Hepatocyte (in vitro differentiated cells): ENCODE measurements around the gene SLC45A3. TPM values are rescaled to one million over a fixed set of nuclear protein-coding genes. Genes with fewer than 3 reads are reported as not detected.

Experiments
- DNase-seq: peaks from one replicate; pipeline ENCODE4 v3.0.0-alpha.2; 2016; ENCODE audit warnings: low spot score
- H2AFZ ChIP-seq: fragments of 200-600 bp; sonication (generic); 2 replicates; pipeline ENCODE4 v1.6.0; 2016; ENCODE audit warnings: antibody characterized with exemption, mild to moderate bottlenecking
- H3K27ac ChIP-seq: fragments of 200-600 bp; sonication (generic); 2 replicates; pipeline ENCODE4 v1.5.1; 2016; ENCODE audit warnings: mild to moderate bottlenecking
- H3K27me3 ChIP-seq: fragments of 200-600 bp; sonication (generic); 2 replicates; pipeline ENCODE4 v1.6.1; 2016
- H3K36me3 ChIP-seq: fragments of 200-600 bp; sonication (generic); replicated peaks from 2 replicates; pipeline ENCODE4 v1.5.1; 2016; ENCODE audit warnings: low read depth; ENCODE audit not compliant: insufficient read depth
- H3K4me1 ChIP-seq: fragments of 200-600 bp; sonication (generic); 2 replicates; pipeline ENCODE4 v1.5.1; 2016; ENCODE audit warnings: mild to moderate bottlenecking, moderate library complexity; ENCODE audit not compliant: insufficient read depth
- H3K4me2 ChIP-seq: fragments of 200-600 bp; sonication (generic); 2 replicates; pipeline ENCODE4 v1.6.0; 2016
- H3K4me3 ChIP-seq: fragments of 200-600 bp; sonication (generic); 2 replicates; pipeline ENCODE4 v1.5.1; 2016; ENCODE audit warnings: mild to moderate bottlenecking
- H3K79me2 ChIP-seq: fragments of 200-600 bp; sonication (generic); 2 replicates; pipeline ENCODE4 v1.6.0; 2017; ENCODE audit warnings: mild to moderate bottlenecking
- H3K9me2 ChIP-seq: fragments of 200-600 bp; sonication (generic); replicated peaks from 2 replicates; pipeline ENCODE4 v1.6.0; 2017; ENCODE audit warnings: mild to moderate bottlenecking; ENCODE audit not compliant: insufficient read depth
- H3K9me3 ChIP-seq: fragments of 200-600 bp; sonication (generic); 2 replicates; pipeline ENCODE4 v1.5.1; 2016; ENCODE audit warnings: low read depth, mild to moderate bottlenecking
- H4K20me1 ChIP-seq: fragments of 200-600 bp; sonication (generic); 2 replicates; pipeline ENCODE4 v1.6.0; 2016; ENCODE audit warnings: mild to moderate bottlenecking; ENCODE audit not compliant: insufficient read depth, poor library complexity, severe bottlenecking
- EZH2 ChIP-seq: fragments of 200-600 bp; sonication (generic); IDR thresholded peaks from 2 replicates; pipeline ENCODE4 v1.6.1; 2016; ENCODE audit warnings: antibody characterized with exemption, mild to moderate bottlenecking, borderline replicate concordance
- EZH2phosphoT487 ChIP-seq: fragments of 200-600 bp; sonication (generic); IDR thresholded peaks from one replicate; pipeline ENCODE4 v1.6.1; 2018; ENCODE audit warnings: antibody characterized with exemption, mild to moderate bottlenecking, low read depth, moderate library complexity; ENCODE audit not compliant: unreplicated experiment, severe bottlenecking
- WGBS: methylation state at CpG from one replicate; pipeline ENCODE4 v1.1.6; 2016; ENCODE audit warnings: low lambda C conversion rate; ENCODE audit errors: missing lambda C conversion rate; 5-methylcytosine and 5-hydroxymethylcytosine counted together
- polyA plus RNA-seq: library from polyadenylated mRNA; unstranded; fragments of >200 nt; fragmentation: Nextera tagmentation; extraction: Ambion mirVana; gene quantifications from 2 replicates; pipeline ENCODE4 v1.2.1, GENCODE V29; 2016
- total RNA-seq: library from RNA; depleted of rRNA; stranded (reverse); fragments of >200 nt; gene quantifications from 2 replicates; pipeline ENCODE4 v1.2.3, GENCODE V29; 2014
- TF ChIP-seq, protein P1 (sequence below): fragments of 200-600 bp; sonication (generic); IDR thresholded peaks from 2 replicates; pipeline ENCODE4 v1.5.1; 2016; ENCODE audit warnings: antibody characterized with exemption, mild to moderate bottlenecking; ENCODE audit not compliant: poor library complexity

SLC45A3 gene
- total and polyA plus RNA-seq, 2 experiments from 2014 or later = 4.6 to 12.2 TPM

GRCh38 chr1:205709059-205709398, 28.7 kb upstream of the SLC45A3 start:
- 63% methylated on average over 4 of the region's 4 CpGs for WGBS
- no peaks in the 10 kb centered on the region for H3K27me3 ChIP-seq
- H3K79me2 ChIP-seq = no peaks in the 10 kb centered on the region
- H2AFZ ChIP-seq = no peak overlapping the region
- no peak overlapping the region for H3K4me2 ChIP-seq
- no peak for DNase-seq
- H3K4me3 ChIP-seq = no peak overlapping the region
- H3K27ac ChIP-seq = no peak overlapping the region
- no peaks in the 10 kb centered on the region for H3K9me3 ChIP-seq
- TF ChIP-seq, protein P1, sequence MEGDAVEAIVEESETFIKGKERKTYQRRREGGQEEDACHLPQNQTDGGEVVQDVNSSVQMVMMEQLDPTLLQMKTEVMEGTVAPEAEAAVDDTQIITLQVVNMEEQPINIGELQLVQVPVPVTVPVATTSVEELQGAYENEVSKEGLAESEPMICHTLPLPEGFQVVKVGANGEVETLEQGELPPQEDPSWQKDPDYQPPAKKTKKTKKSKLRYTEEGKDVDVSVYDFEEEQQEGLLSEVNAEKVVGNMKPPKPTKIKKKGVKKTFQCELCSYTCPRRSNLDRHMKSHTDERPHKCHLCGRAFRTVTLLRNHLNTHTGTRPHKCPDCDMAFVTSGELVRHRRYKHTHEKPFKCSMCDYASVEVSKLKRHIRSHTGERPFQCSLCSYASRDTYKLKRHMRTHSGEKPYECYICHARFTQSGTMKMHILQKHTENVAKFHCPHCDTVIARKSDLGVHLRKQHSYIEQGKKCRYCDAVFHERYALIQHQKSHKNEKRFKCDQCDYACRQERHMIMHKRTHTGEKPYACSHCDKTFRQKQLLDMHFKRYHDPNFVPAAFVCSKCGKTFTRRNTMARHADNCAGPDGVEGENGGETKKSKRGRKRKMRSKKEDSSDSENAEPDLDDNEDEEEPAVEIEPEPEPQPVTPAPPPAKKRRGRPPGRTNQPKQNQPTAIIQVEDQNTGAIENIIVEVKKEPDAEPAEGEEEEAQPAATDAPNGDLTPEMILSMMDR = no peak
- TF ChIP-seq EZH2phosphoT487 (no peak), EZH2 (no peak)
- no peaks in the 10 kb centered on the region for H4K20me1 ChIP-seq
- H3K36me3 ChIP-seq = no peaks in the 10 kb centered on the region
- H3K9me2 ChIP-seq = no peaks in the 10 kb centered on the region
- peaks cover 38% of the 10 kb centered on the region for H3K4me1 ChIP-seq

DNA sequence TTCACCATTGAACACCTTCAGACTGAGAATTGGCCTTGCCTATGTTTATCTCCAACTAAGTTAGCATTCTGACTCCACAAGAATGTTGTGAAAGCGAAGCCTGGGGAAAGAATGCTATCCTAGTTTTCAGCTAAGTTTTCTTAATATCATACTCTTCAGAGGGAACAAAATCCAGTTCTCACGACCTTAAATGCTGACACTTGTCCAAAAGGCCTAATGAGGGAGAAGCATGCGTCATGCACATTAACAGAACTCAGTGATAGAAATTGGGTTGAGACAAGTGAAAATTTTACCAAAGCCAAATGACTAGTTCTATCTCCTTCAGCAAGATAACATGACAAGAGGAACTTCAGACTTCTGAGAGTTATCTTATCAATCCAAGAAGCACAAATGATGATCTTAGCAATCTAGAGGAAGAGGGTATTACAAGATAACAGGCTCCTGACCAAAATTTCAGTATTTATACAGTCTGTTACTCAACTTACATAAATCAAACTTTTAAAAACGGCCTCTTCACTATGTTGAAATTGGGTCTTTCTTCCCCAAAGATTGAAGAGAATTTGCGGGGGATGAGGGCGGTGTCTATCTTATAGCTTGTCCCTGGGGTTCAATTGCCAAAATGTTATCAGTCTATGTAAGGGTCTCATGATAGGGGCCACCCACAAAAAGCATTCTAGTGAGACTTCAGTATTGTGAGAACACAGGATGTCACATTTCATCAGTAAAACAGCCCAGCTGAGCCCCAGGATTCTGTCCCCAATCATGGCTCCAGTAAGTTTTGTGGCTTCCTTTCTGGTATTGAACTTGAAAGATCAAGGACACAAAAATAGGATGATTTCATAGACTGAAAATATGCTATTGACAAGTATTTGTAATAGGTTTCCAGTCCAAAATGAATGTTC, 26.5 kb upstream of the SLC45A3 start:
- TF ChIP-seq, protein P1 = no peak
- Histone ChIP-seq H3K36me3 (no peaks in the 10 kb centered on the region), H3K27ac (no peak overlapping the region), H3K9me3 (no peaks in the 10 kb centered on the region), H3K27me3 (no peaks in the 10 kb centered on the region), H3K9me2 (no peaks in the 10 kb centered on the region), H4K20me1 (no peaks in the 10 kb centered on the region), H3K4me3 (no peak overlapping the region), H3K4me2 (no peak overlapping the region), H3K79me2 (no peaks in the 10 kb centered on the region), H2AFZ (no peak overlapping the region), H3K4me1 (peaks cover 26% of the 10 kb centered on the region)
- 82% methylated on average over 6 of the region's 6 CpGs for WGBS
- DNase-seq = no peak

GRCh38 chr1:205704903-205705302, 24.6 kb upstream of the SLC45A3 start:
- Histone ChIP-seq H3K9me2 (no peaks in the 10 kb centered on the region), H3K4me3 (no peak overlapping the region), H3K79me2 (no peaks in the 10 kb centered on the region), H4K20me1 (no peaks in the 10 kb centered on the region), H3K9me3 (no peaks in the 10 kb centered on the region), H3K4me1 (peaks cover 26% of the 10 kb centered on the region), H3K27ac (no peak overlapping the region), H2AFZ (no peak overlapping the region), H3K4me2 (no peak overlapping the region), H3K36me3 (no peaks in the 10 kb centered on the region), H3K27me3 (no peaks in the 10 kb centered on the region)
- 86% methylated on average over 2 of the region's 2 CpGs for WGBS
- DNase-seq = no peak
- TF ChIP-seq, protein P1 = no peak
- no peak for TF ChIP-seq EZH2
- TF ChIP-seq EZH2phosphoT487 = no peak
